ENCODE results near the gene MYH15. TPM values are rescaled to one million over a fixed set of nuclear protein-coding genes. Genes with fewer than 3 reads are reported as not detected.

MYH15 gene
- polyA plus RNA-seq, 3 donors, result not detected

DNA sequence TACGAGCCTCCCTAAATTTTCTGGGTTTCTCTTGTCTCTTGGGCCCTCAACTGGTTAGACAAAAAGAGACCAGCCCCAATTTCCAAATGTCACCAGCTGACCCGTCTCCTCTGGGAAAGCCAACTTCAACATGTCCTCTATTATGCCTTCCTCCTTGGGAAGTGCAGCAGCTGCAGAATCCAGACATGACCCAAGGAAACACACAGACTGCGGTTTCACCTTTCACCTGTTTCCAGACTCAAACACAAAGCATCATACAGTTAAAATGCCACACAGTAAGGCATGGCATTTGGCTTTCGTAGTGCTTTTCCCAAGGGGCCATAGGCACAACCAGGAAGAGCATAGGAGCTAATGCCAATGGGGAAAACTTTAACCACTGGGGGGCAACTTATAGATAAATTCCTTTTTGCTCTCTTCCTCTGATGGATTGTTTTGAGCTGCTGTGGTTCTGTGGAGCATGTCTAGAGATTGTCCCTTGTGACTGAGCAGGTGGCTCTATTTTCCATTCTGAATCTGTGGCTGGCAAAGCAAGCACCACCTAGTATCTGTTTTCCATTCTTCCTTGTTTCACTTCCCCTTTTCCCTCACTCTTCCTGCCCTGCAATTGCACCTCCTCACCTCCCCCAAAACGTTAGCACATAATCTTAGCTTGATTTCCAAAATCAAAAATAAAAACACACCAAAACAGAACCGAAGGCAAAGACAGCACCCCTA, 164.7 kb downstream of the MYH15 start:
- intact Hi-C loops (cut with micrococcal nuclease), result no loop called here
- peak overlapping the region in 5 of 7 donors; percentile 4 to 64 (median 47) for H3K27ac Mint-ChIP-seq

DNA sequence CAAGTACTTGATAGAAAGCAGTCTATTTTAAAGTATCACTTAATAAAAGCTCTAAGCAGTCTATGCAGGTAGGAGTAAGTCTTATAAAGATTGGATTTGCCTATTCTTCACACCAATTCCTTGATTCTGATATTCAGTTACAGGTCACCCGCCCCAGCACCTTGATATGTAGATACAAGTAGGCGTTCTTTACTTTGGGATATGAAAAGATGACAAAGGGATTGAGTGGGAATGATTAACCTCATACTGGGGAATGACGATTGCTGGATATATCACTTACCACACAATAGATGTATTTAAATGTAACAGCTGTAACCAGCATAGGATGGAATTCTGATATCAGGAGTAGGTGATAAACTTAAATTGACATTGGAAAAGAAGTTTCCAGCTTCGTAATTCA, 166.9 kb downstream of the MYH15 start:
- no CpG with 5 or more reads among the region's 4 CpGs for whole genome bisulfite sequencing (ENCODE audit: insufficient coverage)
- Histone ChIP-seq H2AFZ (ENCODE audit: insufficient read depth, low read depth, low read length, poor library complexity, severe bottlenecking) (no peak overlapping the region), H3K4me1 (ENCODE audit: control insufficient read depth in 1 of 2, insufficient read depth in 2 of 2, low read length in 2 of 2) (peaks cover 19 to 20% of the 10 kb centered on the region in 2 donors), H4K20me1 (ENCODE audit: insufficient read depth, low read length) (no peaks in the 10 kb centered on the region), H3K9ac (ENCODE audit: insufficient read depth, low read length, poor library complexity, severe bottlenecking) (no peak overlapping the region), H3K79me2 (ENCODE audit: insufficient read depth, low read length) (no peaks in the 10 kb centered on the region), H3K27me3 (ENCODE audit: control insufficient read depth in 2 of 2, insufficient read depth in 2 of 2, low read length in 2 of 2) (no peaks in the 10 kb centered on the region), H3K4me2 (replicated peaks; ENCODE audit: extremely low read depth, low read length, poor library complexity, severe bottlenecking) (no peak overlapping the region), H3K27ac (ENCODE audit: low read depth in 1 of 2, low read length in 2 of 2) (no peak overlapping the region), H3K9me3 (replicated peaks in 1 of 2; ENCODE audit: control insufficient read depth in 1 of 2, insufficient read depth in 1 of 2, low read length in 2 of 2) (no peaks in the 10 kb centered on the region), H3K36me3 (replicated peaks in 1 of 2; ENCODE audit: control insufficient read depth in 1 of 2, insufficient read depth in 2 of 2, low read length in 2 of 2) (no peaks in the 10 kb centered on the region), H3K4me3 (replicated peaks in 1 of 3; ENCODE audit: low read depth in 2 of 3, low read length in 3 of 3) (no peak overlapping the region)
- Mint-ChIP-seq H3K4me3 (no peak overlapping the region), H3K36me3 (peaks cover 0 to 2% of the 10 kb centered on the region in 2 donors), H3K27ac (no peak overlapping the region), H3K4me1 (peaks cover 24% of the 10 kb centered on the region), H3K27me3 (ENCODE audit: low read depth in 3 of 3) (peaks cover 0 to 2% (median 0%) of the 10 kb centered on the region in 3 donors), H3K9me3 (no peaks in the 10 kb centered on the region)
- DNase-seq, result no peak
- TF ChIP-seq, protein P1, sequence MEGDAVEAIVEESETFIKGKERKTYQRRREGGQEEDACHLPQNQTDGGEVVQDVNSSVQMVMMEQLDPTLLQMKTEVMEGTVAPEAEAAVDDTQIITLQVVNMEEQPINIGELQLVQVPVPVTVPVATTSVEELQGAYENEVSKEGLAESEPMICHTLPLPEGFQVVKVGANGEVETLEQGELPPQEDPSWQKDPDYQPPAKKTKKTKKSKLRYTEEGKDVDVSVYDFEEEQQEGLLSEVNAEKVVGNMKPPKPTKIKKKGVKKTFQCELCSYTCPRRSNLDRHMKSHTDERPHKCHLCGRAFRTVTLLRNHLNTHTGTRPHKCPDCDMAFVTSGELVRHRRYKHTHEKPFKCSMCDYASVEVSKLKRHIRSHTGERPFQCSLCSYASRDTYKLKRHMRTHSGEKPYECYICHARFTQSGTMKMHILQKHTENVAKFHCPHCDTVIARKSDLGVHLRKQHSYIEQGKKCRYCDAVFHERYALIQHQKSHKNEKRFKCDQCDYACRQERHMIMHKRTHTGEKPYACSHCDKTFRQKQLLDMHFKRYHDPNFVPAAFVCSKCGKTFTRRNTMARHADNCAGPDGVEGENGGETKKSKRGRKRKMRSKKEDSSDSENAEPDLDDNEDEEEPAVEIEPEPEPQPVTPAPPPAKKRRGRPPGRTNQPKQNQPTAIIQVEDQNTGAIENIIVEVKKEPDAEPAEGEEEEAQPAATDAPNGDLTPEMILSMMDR (IDR thresholded peaks at IDR 0.05), result no peak
- intact Hi-C loops (cut with micrococcal nuclease), result no loop called here

More for the DNA sequence above, 164.7 kb downstream of the MYH15 start:
- DNase-seq, result peak in 2 of 3 donors; percentile 14 to 28
- peaks cover 0 to 2% of the 10 kb centered on the region in 2 donors for H3K36me3 Mint-ChIP-seq
- H3K4me3 ChIP-seq (replicated peaks in 1 of 3; ENCODE audit: low read depth in 2 of 3, low read length in 3 of 3), result peak overlapping the region in 1 of 3 experiments; percentile 7
- H3K4me1 ChIP-seq (ENCODE audit: control insufficient read depth in 1 of 2, insufficient read depth in 2 of 2, low read length in 2 of 2), result peaks cover 19 to 20% of the 10 kb centered on the region in 2 donors
- H3K9ac ChIP-seq (ENCODE audit: insufficient read depth, low read length, poor library complexity, severe bottlenecking), result peak overlapping the region; percentile 24
- H3K4me1 Mint-ChIP-seq, result peaks cover 24% of the 10 kb centered on the region
- H3K27ac ChIP-seq (ENCODE audit: low read depth in 1 of 2, low read length in 2 of 2), result peak overlapping the region in 1 of 2 donors; percentile 65
- H3K4me2 ChIP-seq (replicated peaks; ENCODE audit: extremely low read depth, low read length, poor library complexity, severe bottlenecking), result peak overlapping the region; percentile 41
- WGBS (ENCODE audit: insufficient coverage), result 66% methylated on average over 4 of the region's 6 CpGs
- H3K79me2 ChIP-seq (ENCODE audit: insufficient read depth, low read length), result no peaks in the 10 kb centered on the region
- peaks cover 0 to 2% (median 0%) of the 10 kb centered on the region in 3 donors for H3K27me3 Mint-ChIP-seq (ENCODE audit: low read depth in 3 of 3)
- H3K9me3 ChIP-seq (replicated peaks in 1 of 2; ENCODE audit: control insufficient read depth in 1 of 2, insufficient read depth in 1 of 2, low read length in 2 of 2), result no peaks in the 10 kb centered on the region
- H2AFZ ChIP-seq (ENCODE audit: insufficient read depth, low read depth, low read length, poor library complexity, severe bottlenecking), result no peak overlapping the region
- H3K36me3 ChIP-seq (replicated peaks in 1 of 2; ENCODE audit: control insufficient read depth in 1 of 2, insufficient read depth in 2 of 2, low read length in 2 of 2), result no peaks in the 10 kb centered on the region
- H3K27me3 ChIP-seq (ENCODE audit: control insufficient read depth in 2 of 2, insufficient read depth in 2 of 2, low read length in 2 of 2), result no peaks in the 10 kb centered on the region
- H3K9me3 Mint-ChIP-seq, result peaks cover 0 to 1% (median 0%) of the 10 kb centered on the region in 7 donors
- TF ChIP-seq, protein P1 (IDR thresholded peaks at IDR 0.05), result no peak
- peak overlapping the region in 1 of 2 donors; percentile 52 for H3K4me3 Mint-ChIP-seq
- no peaks in the 10 kb centered on the region for H4K20me1 ChIP-seq (ENCODE audit: insufficient read depth, low read length)

Measured in CD14-positive monocyte (primary cell).